ENCODE measurements around the gene TBC1D2.

The TBC1D2 gene

DNA sequence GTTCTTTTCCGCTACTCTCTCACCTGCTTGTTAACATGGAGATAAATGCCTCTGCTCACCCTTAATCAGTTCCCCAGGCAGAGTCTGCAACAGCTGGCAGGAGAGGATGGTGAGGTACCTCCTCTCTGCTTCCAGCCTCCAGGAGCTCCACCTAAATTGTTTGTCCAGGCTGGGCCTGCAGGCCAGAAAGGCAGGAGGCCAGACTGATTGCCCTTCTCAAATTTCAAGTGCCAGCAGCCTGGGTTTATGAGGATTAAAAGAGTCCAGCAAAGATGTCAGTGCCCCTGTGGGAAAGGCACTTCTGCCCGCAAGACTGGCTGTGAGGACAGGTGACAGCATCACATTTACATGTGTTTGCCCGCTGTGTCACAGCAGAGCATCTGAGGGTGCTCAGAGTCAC lies 82.8 kb downstream of the TBC1D2 start:
- no peak overlapping the region for H2AFZ ChIP-seq (ENCODE audit: low read depth, low read length)
- H3K4me1 ChIP-seq (ENCODE audit: insufficient read depth, low read length), result peaks cover 8% of the 10 kb centered on the region
- H3K9me3 ChIP-seq (ENCODE audit: low read length), result no peaks in the 10 kb centered on the region
- H3K4me3 ChIP-seq (ENCODE audit: low read length), result no peak overlapping the region
- no peaks in the 10 kb centered on the region for H3K36me3 ChIP-seq (ENCODE audit: insufficient read depth, low read length)
- H3K27me3 ChIP-seq (ENCODE audit: insufficient read depth, low read length), result peaks cover 37% of the 10 kb centered on the region

DNA sequence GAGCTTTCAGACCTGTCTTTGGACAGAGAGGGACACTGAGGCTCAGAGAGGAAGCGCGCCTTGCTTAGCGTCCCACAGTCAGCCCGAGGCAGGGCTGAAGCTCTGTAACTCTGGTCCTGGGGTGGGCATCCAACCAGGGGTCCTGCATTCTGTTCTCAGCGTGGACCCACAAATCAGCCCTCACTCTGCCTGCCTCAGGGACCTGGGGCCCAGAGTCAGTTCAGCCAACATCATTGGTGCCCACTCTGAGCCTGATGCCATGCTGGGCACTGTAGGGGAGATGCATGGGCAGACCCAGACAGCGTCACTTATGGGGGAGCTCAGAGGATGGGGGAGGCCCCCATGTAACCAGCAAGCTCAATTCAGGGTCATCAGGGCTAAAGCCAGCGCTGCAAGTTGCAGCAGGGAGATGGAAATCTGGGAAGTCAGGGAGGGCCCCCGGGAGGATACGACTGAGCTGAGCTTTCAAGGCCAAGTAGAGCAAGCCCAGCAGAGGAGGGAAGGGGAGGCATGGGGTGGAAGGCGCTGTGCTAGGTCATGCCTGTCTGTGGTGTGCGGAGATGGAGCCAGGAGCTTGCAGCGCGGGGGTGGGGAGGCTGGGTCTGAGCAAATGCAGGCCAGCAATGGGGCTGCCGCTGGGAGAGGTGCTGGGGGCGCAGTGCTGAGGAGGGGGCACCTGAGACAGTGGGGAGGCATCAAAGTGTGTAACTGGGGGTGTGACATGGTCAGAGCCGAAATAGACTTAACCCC lies 84.1 kb downstream of the TBC1D2 start:
- no peak overlapping the region for H2AFZ ChIP-seq (ENCODE audit: low read depth, low read length)
- H3K4me3 ChIP-seq (ENCODE audit: low read length), result no peak overlapping the region
- H3K9me3 ChIP-seq (ENCODE audit: low read length), result no peaks in the 10 kb centered on the region
- peaks cover 33% of the 10 kb centered on the region for H3K27me3 ChIP-seq (ENCODE audit: insufficient read depth, low read length)
- H3K36me3 ChIP-seq (ENCODE audit: insufficient read depth, low read length), result no peaks in the 10 kb centered on the region
- H3K4me1 ChIP-seq (ENCODE audit: insufficient read depth, low read length), result peaks cover 8% of the 10 kb centered on the region

DNA sequence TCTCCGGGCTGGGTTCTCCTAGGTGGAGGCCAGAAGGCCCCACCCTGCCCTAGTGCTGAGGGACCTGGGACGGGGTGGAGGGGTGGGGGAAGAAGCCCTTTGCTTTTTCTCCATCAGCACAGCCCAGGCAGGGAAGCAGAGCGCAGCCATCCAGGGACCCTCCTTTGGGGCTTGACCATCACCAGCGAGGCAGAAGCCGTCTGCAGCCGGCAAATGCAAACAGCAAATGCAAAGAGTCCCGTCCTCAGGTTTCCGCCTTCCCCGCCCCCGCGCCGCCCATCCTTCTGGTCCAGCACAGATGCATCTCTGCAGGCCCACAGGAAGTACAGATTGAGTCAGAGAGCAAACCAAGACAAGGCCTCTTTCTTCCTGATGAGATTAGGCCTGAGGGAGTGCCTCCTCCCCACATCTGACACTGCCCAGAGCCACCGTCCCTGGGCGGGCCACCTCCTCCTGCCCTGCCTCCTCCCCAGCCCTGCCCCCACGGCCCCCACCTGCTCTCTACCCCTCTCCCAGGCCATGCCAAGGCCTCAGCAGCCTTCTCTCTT lies 86.4 kb downstream of the TBC1D2 start:
- Histone ChIP-seq H3K36me3 (ENCODE audit: insufficient read depth, low read length) (no peaks in the 10 kb centered on the region), H3K4me3 (ENCODE audit: low read length) (no peak overlapping the region), H2AFZ (ENCODE audit: low read depth, low read length) (no peak overlapping the region), H3K9me3 (ENCODE audit: low read length) (no peaks in the 10 kb centered on the region), H3K27me3 (ENCODE audit: insufficient read depth, low read length) (peaks cover 36% of the 10 kb centered on the region), H3K4me1 (ENCODE audit: insufficient read depth, low read length) (no peaks in the 10 kb centered on the region)

GRCh38 chr9:98168153-98168780 lies 87.2 kb downstream of the TBC1D2 start:
- Histone ChIP-seq H3K4me1 (ENCODE audit: insufficient read depth, low read length) (no peaks in the 10 kb centered on the region), H3K36me3 (ENCODE audit: insufficient read depth, low read length) (no peaks in the 10 kb centered on the region), H3K27me3 (ENCODE audit: insufficient read depth, low read length) (peaks cover 36% of the 10 kb centered on the region), H3K4me3 (ENCODE audit: low read length) (no peak overlapping the region), H2AFZ (ENCODE audit: low read depth, low read length) (no peak overlapping the region), H3K9me3 (ENCODE audit: low read length) (no peaks in the 10 kb centered on the region)

DNA sequence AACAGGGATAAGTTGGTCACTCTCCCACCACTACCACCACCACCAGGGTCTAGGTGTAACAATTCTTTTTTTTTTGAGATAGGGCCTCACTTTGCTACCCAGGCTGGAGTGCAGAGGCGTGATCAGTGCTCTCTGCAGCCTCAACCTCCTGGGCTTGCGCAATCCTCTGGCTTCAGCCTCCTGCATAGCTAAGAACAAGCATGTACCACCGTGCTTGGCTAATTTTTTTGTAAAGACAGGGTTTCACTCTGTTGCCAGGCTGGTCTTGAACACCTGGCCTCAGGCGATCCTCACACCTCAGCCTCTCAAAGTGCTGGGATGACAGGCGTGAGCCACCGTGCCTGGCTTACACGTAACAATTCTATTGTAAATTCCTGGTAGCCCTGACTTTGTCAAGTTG lies 90.5 kb downstream of the TBC1D2 start:
- peaks cover 23% of the 10 kb centered on the region for H3K27me3 ChIP-seq (ENCODE audit: insufficient read depth, low read length)
- no peaks in the 10 kb centered on the region for H3K4me1 ChIP-seq (ENCODE audit: insufficient read depth, low read length)
- no peak overlapping the region for H3K4me3 ChIP-seq (ENCODE audit: low read length)
- no peak overlapping the region for H2AFZ ChIP-seq (ENCODE audit: low read depth, low read length)
- no peaks in the 10 kb centered on the region for H3K9me3 ChIP-seq (ENCODE audit: low read length)
- H3K36me3 ChIP-seq (ENCODE audit: insufficient read depth, low read length), result no peaks in the 10 kb centered on the region

DNA sequence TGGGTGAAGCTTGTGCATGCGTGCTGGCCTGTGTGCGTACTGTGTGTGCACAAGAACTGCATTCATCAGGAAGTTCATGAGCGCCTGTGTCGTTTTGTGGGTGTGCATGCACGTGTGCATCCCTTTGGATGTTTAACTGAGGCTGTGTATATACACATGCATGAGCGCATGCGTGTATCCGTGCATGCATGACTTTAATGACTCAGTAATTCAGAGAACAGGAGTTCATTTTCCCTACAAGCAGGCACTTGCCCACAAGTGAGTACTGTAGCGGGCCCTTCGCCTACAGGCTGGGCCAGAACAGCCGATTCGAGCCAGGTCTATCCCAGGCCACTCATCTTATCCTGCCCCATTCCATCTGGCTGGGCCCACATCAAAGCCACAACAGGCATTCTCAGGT lies 92.8 kb downstream of the TBC1D2 start:
- Histone ChIP-seq H3K36me3 (ENCODE audit: insufficient read depth, low read length) (no peaks in the 10 kb centered on the region), H2AFZ (ENCODE audit: low read depth, low read length) (no peak overlapping the region), H3K27me3 (ENCODE audit: insufficient read depth, low read length) (peaks cover 3% of the 10 kb centered on the region), H3K4me3 (ENCODE audit: low read length) (no peak overlapping the region), H3K4me1 (ENCODE audit: insufficient read depth, low read length) (no peaks in the 10 kb centered on the region), H3K9me3 (ENCODE audit: low read length) (no peaks in the 10 kb centered on the region)

- H3K4me1 ChIP-seq (ENCODE audit: insufficient read depth, low read length), result no peaks in the 10 kb centered on the region
- no peaks in the 10 kb centered on the region for H3K9me3 ChIP-seq (ENCODE audit: low read length)
- H3K36me3 ChIP-seq (ENCODE audit: insufficient read depth, low read length), result no peaks in the 10 kb centered on the region
- H2AFZ ChIP-seq (ENCODE audit: low read depth, low read length), result no peak overlapping the region
- peaks cover 3% of the 10 kb centered on the region for H3K27me3 ChIP-seq (ENCODE audit: insufficient read depth, low read length)
- no peak overlapping the region for H3K4me3 ChIP-seq (ENCODE audit: low read length)
Observed at GRCh38 chr9:98161851-98162250, 93.6 kb downstream of the TBC1D2 start.

GRCh38 chr9:98159790-98160189 lies 95.7 kb downstream of the TBC1D2 start:
- no peak overlapping the region for H2AFZ ChIP-seq (ENCODE audit: low read depth, low read length)
- no peaks in the 10 kb centered on the region for H3K4me1 ChIP-seq (ENCODE audit: insufficient read depth, low read length)
- no peaks in the 10 kb centered on the region for H3K9me3 ChIP-seq (ENCODE audit: low read length)
- H3K4me3 ChIP-seq (ENCODE audit: low read length), result no peak overlapping the region
- H3K27me3 ChIP-seq (ENCODE audit: insufficient read depth, low read length), result no peaks in the 10 kb centered on the region
- no peaks in the 10 kb centered on the region for H3K36me3 ChIP-seq (ENCODE audit: insufficient read depth, low read length)

DNA sequence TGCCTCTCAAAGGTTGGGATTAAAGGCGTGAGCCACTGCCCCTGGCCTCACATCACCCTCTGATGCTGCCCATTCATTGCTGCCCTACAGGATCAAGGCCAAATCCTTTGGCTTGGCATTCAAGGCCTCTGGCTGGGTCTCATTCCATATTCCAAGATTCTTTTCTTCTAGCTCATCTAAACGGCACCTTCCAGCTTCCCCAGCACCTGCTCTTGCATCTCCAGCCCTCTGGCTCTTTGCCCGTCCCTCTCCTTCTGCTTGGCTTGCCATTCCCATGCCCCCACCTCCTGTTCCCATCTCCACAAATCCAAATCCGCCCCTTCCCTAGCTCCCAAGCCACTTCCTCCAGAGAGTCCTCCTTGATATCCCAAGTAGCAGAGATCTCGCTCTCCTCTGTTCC lies 96.1 kb downstream of the TBC1D2 start:
- no peaks in the 10 kb centered on the region for H3K36me3 ChIP-seq (ENCODE audit: insufficient read depth, low read length)
- no peak overlapping the region for H3K4me3 ChIP-seq (ENCODE audit: low read length)
- no peaks in the 10 kb centered on the region for H3K9me3 ChIP-seq (ENCODE audit: low read length)
- H3K27me3 ChIP-seq (ENCODE audit: insufficient read depth, low read length), result no peaks in the 10 kb centered on the region
- H2AFZ ChIP-seq (ENCODE audit: low read depth, low read length), result no peak overlapping the region
- no peaks in the 10 kb centered on the region for H3K4me1 ChIP-seq (ENCODE audit: insufficient read depth, low read length)

DNA sequence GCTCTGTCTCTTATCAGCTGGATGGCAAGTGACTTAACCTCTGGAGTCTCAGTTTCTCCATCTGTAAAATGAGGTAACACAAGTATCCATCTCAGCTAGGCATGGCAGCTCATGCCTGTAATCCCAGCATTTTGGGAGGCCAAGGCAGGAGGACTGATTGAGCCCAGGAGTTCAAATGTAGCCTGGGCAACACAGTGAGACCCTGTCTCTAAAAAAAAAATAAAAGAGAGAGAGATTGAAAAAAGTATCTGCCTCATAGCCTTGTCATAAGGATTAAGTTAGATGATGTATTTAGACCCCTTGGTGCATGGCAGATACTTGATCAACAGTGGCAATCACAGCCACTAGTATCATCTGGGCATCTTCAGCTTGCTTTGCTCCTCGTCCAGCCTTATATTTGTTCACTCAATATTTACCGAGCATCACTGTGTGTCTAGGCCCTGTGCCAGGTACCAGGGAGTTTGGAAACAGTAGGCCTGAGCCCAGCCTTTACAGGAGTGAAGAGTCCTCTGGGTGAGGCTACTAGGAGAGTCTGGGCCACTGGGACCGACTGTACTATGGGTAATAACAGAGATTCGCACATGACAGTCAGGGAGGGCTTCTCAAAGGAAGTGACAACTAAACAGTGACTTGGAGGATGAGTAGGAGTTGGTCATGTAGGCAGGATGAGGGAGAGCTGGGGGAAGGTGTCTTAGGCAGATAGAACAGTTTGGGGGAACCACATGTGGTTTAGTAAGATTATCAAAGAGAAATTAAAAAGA lies 97.2 kb downstream of the TBC1D2 start:
- no peaks in the 10 kb centered on the region for H3K36me3 ChIP-seq (ENCODE audit: insufficient read depth, low read length)
- no peak overlapping the region for H3K4me3 ChIP-seq (ENCODE audit: low read length)
- no peaks in the 10 kb centered on the region for H3K27me3 ChIP-seq (ENCODE audit: insufficient read depth, low read length)
- H3K4me1 ChIP-seq (ENCODE audit: insufficient read depth, low read length), result no peaks in the 10 kb centered on the region
- H3K9me3 ChIP-seq (ENCODE audit: low read length), result no peaks in the 10 kb centered on the region
- no peak overlapping the region for H2AFZ ChIP-seq (ENCODE audit: low read depth, low read length)

DNA sequence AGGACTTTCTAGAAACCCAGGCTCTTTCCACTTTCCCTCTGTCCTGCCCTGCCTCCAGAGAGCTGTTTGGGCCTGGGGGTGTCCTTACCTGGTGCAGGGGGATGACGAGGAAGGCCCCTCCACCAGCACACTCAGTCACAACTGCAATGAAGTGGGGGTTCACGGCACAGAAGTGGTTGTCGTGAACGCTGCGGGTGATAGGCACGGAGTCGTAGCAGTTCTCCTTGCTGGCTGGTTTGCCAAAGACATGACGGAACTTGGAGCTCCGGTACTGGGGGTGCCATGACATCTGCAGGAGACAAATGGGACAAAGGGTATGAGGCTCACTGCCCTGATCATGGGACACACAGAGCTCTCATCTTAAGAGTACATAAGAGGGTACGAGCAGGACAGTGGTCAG lies 98.1 kb downstream of the TBC1D2 start:
- no peaks in the 10 kb centered on the region for H3K36me3 ChIP-seq (ENCODE audit: insufficient read depth, low read length)
- no peak overlapping the region for H2AFZ ChIP-seq (ENCODE audit: low read depth, low read length)
- H3K4me1 ChIP-seq (ENCODE audit: insufficient read depth, low read length), result no peaks in the 10 kb centered on the region
- no peaks in the 10 kb centered on the region for H3K9me3 ChIP-seq (ENCODE audit: low read length)
- no peaks in the 10 kb centered on the region for H3K27me3 ChIP-seq (ENCODE audit: insufficient read depth, low read length)
- H3K4me3 ChIP-seq (ENCODE audit: low read length), result no peak overlapping the region

- Histone ChIP-seq H3K27me3 (ENCODE audit: insufficient read depth, low read length) (no peaks in the 10 kb centered on the region), H3K9me3 (ENCODE audit: low read length) (no peaks in the 10 kb centered on the region), H3K4me3 (ENCODE audit: low read length) (no peak overlapping the region), H2AFZ (ENCODE audit: low read depth, low read length) (no peak overlapping the region), H3K36me3 (ENCODE audit: insufficient read depth, low read length) (no peaks in the 10 kb centered on the region), H3K4me1 (ENCODE audit: insufficient read depth, low read length) (no peaks in the 10 kb centered on the region)
Observed at GRCh38 chr9:98154678-98155077, 100.8 kb downstream of the TBC1D2 start.

GRCh38 chr9:98152526-98152925 lies 102.9 kb downstream of the TBC1D2 start:
- Histone ChIP-seq H2AFZ (ENCODE audit: low read depth, low read length) (no peak overlapping the region), H3K4me1 (ENCODE audit: insufficient read depth, low read length) (no peaks in the 10 kb centered on the region), H3K9me3 (ENCODE audit: low read length) (no peaks in the 10 kb centered on the region), H3K27me3 (ENCODE audit: insufficient read depth, low read length) (peaks cover 3% of the 10 kb centered on the region), H3K36me3 (ENCODE audit: insufficient read depth, low read length) (no peaks in the 10 kb centered on the region), H3K4me3 (ENCODE audit: low read length) (no peak overlapping the region)

Measured in neuron (in vitro differentiated cells).